HG03196 (cell line): ENCODE measurements around the gene KIF2A.
"Not testable (repeated sequence)": the region's sequence is repeated elsewhere in the genome, so short reads cannot be mapped to it uniquely, and the experiment has no call there.

ENCODE experiments used
- ATAC-seq: cut with Tn5 transposase; IDR thresholded peaks from one replicate; pipeline ENCODE4 v1.9.1; 2021; ENCODE audit not compliant: unreplicated experiment

KIF2A gene

DNA sequence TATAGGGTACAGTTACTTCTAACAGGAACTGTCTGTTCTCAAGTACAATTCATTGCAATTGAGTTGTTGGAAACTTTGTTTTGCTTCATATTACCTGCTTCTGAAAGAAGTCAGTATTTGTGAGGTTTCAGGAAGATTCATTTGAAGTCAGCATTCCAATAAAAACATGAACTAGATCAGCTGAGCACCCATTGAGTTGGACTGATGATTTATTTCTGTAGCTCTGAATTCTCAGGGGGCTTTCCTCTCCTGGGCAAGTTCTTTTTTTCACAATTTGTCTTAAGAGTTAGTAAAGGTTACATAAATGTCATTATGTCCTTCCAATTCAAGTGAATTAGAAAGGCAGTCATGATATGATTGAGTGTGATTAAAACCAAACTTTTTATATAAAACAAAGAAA, 16.2 kb upstream of the KIF2A start:
- no peak for ATAC-seq

DNA sequence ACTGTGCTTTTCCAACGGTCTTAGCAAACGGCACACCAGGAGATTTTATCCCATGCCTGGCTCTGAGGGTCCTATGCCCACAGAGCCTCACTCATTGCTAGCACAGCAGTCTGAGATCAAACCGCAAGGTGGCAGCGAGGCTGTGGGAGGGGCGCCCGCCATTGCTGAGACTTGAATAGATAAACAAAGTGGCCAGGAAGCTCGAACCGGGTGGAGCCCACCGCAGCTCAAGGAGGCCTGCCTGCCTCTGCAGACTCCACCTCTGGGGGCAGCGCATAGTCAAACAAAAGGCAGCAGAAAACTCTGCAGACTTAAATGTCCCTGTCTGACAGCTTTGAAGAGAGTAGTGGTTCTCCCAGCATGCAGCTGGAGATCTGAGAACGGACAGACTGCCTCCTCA, 14.2 kb upstream of the KIF2A start:
- ATAC-seq, result not testable (repeated sequence)

DNA sequence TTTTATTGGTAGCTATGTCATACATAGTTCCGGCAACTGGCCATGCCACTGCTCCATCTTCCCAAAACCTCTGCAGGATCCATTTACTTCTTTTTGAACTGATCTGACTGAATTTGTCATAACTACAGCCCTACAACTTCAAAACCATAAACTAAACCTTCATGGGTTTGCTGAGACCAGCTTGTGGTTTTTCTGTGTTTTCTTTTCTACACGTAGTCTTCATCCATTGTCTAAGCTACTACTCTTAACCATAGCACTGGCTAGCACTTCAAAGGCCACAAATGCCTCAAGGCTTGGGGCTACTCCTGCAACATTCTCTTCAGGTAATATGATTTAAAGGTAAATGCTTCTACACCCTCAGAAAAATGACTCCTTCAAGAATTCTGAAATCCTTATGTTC, 9.0 kb upstream of the KIF2A start:
- no peak for ATAC-seq

DNA sequence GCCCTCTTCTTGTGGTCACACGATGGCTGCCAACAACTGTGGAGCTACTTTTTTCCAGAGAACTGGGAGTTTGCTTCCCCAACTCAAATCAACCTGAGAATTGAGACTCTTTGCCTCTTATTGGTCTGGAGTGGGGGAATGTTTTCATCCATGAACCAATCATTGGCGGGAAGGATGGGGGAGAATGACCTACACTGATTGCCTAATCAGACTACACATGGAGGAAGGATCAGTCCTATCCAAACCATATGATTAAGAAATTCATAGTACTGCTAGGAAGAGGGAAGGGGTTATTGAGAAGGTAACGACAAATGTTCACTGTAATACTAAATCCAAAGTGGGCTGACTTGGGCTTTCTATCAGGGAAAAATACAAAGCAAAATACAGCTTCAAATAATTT, 7.9 kb upstream of the KIF2A start:
- ATAC-seq, result no peak

DNA sequence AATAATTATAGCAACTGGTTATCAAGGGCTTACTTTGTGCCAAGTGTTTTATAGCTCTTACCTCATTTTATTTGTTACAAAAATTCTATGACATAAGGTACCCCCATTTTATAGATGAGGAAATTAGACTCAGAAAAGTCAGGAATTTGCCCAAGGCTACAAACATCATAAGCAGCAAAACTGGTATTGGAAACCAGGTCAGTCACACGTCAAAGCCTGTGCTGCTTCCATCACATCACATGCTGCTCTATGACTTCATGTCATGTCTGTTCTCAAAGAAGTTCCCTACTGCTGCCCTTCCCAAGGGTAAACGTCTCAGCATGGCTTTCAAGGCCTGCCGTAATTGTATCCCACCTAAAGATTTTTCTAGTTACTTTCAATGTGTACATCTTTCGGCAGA, 6.9 kb upstream of the KIF2A start:
- ATAC-seq, result no peak

DNA sequence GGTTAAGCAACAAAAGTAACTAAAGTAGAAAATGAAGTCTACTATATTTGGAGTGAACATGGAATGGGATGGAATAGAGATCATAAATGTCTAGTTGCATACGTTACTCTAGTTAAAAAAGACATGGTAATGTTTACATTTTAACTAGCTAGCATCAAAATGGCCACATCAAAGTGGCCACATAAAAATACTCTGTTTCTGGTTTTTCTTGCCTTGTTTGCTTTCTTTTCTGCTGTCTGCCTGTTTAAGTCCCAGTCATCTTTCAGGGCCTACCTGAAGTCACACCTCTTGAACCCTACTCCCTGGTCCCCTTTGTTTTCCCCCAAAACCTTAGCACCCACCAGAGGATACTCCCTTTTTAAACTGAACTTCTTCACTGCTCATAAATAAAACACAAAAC, 6.4 kb upstream of the KIF2A start:
- no peak for ATAC-seq

DNA sequence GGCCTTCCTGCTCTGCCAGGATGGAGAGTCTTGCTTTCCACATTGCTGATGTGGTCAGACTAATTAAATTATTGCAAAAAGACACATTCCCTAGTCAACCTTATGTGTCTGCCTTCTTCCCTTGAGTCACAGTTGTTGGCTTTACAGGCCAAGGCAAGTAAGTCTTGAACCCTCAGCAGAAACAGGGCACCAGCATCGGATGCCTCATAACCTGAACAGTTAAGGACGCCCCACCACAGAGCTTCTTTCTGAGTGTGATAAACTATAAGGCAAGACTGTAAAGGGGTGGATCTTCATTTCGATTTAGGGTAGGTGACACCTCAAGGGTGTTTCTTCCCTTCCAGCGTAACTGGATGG, 670 bp upstream of the KIF2A start:
- ATAC-seq, result no peak

DNA sequence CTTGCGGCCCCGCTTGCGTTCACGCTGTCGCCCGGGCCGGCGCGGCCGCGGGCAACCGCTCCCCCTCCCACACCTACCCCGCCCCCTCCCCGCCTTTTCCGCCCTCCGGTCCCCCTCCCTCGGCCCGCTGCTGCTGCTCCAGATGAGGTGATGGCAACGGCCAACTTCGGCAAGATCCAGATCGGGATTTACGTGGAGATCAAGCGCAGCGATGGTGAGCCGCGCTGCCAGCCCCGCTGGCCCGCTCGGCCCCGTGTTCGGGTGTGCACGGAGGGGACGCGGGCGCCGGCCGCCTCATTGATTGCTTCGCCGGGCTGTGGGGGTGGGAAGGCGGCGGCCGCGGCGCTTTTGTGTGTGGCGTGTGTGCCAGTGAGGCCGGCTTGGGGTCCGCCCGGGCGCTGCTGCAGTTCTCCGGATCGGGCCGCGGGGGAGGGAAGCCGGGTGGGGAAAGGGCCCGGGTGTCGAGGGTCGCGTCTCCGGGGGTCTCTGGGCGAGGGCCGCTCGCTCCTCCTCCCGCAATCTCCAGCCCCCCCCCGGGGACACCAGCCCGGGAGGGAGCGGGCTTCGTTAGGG, 403 bp downstream of the KIF2A start:
- ATAC-seq, result peak; percentile 41

DNA sequence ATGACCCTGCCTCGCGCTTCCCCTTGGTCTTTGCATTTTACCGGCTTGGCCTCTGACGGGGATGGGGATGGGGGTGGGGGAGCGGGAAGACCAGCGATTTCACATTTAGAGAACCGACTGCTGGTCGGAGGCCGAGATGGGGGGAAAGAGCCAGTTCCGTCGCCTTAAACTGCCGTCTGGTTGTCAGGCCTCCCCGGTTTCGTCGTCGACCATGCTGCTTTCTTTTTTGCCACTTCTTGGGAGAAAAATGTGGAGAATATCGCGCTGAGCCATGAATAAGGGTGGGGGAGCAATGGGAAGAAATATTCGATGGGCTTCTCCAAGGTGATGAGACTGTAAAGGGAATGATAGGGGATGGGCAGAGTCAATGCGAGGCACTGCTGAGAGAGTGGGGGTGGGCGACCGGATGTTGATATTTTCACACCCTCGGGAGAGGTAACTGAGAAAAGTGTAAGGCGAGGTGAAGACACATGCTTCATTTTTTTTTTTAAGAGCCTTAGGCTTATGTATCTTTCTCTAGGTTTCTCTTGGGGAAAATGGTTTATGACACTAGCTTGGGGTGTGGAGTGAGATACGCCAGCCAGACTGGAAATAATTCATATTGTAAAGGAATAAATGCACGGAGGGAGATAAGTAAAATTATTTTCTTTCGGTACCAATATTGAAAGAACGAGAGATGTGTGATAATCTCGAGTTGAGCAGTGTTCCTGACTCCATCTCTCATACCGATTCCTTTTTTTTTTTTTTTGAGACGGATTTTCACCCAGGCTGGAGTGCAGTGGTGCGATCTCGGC, 1.1 kb downstream of the KIF2A start:
- ATAC-seq, result peak; percentile 30

DNA sequence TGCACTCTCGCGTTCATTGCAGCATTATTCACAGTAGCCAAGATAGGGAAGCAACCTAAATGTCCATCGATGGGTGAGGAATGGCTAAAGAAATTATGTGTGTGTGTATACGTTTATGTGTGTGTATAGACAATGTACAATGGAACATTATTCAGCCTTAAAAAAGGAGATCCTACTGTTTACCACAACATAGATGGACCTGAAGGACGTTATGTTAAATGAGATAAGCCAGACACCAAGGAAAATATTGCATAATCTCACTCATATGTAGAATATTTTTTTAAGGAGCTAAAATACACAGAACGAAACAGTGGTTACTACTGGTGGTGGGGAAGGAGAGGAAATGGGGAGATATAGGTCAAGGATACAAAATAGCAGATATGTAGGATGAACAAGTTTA, 2.4 kb downstream of the KIF2A start:
- no peak for ATAC-seq

DNA sequence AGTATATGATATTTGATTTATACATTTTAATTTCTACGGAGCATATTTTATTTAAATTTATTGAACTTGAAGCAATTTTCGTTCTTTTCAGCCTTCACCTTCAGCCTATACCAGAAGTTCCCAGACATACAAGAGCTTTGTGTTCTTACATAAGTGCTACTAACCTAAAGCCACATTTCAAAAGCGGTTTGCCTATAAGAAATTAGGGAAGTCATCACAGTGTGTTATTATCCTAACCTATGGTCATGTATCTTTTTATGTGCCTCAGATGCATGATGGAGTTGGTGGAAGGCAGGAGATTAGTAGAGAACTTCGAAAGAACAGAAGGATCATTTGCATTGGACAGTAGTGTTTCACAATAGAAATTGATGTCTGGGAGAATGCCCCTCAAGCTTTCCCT, 3.1 kb downstream of the KIF2A start:
- no peak for ATAC-seq

DNA sequence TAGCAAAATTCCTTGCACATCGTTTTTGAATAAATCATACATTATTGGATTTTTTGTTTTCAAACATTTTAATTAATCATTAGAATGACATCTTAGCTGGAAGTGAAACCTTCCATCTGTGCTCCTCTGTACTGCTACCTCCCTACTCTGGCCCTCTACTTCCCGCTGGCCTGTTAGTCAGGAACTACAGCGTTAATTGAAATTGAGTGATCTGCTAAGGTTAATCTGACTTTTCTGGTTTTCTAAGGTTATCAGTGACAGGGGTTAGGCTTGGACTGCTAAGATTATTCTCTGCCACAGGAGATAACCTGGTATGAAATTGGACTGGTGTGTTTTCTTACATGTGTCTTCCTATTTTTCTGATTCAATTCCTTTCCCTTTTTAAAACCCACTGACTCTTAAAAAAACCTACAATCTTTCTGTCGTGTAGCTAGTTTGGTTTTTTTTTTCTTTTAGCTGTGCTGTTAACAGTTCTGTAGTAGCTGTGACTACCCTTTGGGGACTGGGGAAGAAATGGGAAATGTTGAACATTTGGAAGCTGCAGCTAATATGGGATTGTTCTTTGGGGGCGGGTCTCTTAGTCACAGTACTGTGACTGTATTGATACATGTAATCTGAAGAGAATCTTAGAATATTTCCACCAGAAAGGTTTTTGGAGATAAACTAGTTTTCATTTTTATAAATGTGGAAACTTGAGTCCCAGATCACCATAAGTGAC, 4.6 kb downstream of the KIF2A start:
- no peak for ATAC-seq

DNA sequence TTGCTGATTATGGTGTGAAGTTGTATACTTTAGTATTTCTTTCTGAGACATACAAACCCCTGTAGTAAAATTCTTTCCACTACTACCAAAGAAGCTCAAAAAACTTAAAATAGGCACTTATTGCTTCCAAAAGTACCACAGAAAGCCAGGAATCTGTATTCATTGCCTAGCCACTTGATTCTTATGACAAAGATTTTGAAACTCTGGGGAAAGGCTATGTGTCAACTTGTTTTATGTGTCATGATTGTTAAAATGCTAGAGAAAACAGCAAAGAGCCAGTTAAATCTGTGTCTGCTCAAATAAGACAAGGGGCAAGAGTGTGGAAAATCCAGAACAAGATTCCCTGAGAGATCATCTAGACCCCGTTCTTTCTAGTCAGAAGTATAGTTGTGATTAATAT, 6.0 kb downstream of the KIF2A start:
- ATAC-seq, result no peak

DNA sequence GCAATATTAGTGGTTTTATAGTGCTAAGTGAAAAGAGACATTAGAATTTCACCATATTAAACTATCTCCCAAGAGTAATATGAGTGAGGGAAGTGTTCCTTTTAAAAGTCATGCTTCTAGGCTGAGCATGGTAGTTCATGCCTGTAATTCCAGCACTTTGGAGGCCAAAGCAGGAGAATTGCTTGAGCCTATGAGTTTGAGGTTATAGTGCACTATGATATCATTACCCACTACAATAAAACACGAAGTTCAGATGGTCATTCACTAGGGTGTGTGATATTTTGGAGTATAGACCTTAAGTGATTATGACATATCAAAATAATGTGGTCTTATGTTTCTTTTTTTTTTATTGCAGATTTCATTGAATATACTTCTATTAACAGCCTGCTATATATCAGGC, 6.7 kb downstream of the KIF2A start:
- ATAC-seq, result no peak

DNA sequence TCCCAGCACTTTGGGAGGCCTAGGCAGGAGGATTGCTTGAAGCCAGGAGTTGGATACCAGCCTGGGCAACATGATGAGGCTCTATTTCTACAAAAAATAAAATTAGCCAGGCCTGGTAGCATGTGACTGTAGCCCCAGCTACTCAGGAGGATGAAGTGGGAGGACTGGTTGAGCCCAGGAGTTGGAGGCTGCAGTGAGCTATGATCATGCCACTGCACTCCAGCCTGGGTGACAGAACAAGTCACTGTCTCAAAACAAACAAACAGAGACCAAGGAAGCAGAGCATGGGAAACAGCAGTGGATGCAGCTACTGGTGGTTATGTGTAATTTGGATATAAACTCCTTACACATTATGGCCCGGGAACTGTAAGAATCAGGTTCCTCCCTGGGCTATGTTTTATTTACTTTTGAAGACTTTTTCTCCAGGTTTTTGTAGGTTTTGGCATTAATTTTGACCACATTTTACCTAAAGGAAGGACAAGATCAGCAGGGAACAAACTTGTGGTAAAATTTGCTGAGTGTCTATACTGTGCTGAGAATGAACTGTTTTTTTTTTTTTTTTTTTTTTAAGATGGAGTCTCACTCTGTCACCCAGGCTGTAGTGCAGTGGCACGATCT, 8.3 kb downstream of the KIF2A start:
- no peak for ATAC-seq

DNA sequence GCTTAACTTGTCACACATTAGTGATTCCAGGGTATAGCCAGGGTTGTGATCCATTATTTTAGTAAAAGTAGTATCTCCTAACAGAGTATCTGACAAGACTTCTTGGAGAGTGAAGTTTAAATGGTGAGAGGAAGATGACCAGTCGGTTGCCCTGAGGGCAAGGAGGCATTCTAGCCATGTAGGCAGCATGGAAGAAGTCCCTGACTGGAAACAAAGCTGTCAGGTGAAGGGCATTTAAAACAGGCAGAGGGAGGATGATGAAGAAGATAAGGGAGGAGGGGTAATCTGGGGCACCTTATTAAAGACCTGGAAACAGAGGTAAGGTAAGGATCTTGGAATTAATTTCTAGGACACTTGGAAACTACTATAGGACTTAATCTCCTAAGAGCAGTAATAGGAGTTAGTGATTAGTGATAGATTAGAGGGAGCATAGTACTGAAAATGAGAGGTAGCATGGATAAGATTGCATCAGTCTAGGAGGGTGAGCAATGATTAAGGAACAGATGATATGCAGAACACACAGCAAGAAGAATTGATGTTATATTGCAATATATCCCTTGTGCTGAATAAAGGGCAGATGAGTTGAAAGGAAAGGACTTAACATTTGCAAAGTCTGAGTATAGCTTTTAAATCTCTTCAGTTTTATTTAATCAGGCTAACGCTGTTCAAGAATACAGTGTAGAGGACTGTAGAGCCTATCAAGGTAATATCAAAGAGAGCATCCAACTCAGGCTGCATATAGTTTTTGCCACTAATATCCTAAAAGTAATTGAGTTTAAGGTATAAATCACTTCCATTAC, 9.6 kb downstream of the KIF2A start:
- no peak for ATAC-seq

DNA sequence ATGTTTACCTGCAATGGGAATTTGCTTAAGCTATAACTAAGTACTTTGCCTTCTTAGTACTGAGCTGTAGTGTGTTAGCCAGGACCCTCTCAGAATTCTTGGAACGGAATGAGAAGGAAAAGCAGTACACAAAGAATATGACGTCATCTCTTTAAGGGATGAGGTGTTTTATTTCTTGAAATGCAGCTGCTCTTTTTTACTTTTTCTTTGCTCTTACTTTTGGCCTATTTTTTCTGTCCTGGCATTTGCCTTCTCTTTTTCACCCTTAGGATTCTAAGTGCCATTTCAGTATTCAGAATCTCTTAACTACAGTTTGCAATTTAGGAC, 10.1 kb downstream of the KIF2A start:
- no peak for ATAC-seq

DNA sequence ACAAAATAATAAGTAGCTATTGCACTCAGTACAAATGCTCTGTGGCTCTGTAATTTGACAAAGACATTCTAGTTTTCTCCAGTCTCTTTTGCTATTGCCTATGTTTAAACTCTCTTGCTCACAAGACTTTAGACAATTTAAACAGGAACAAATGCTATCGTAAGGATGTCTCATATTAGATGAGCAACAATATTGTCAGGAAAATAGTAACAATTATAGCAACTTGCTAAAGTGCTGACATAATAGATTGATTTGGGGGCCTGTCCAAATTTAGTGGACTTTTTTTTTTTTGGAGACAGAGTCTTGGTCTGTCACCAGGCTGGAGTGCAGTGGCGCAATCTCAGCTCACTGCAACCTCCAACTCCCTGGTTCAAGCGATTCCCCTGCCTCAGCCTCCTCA, 11.8 kb downstream of the KIF2A start:
- no peak for ATAC-seq

DNA sequence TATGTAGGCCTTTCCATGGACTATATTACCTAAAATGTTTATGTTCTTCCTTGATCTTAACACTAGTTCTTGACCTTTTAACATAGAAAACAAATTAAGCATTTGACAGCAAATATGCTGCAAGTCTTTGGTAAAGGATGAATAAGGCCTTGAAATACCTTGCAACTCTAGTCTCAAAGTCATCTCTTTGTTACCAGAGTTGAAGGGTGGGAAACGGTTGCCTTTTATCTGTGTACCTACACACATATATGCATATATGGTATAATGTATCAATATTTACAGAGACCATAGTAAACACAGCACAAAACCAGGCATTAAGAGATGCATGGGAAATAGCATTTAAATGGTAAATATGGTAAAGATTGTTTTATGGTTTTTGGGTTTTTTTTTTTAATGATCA, 16.5 kb downstream of the KIF2A start:
- no peak for ATAC-seq

DNA sequence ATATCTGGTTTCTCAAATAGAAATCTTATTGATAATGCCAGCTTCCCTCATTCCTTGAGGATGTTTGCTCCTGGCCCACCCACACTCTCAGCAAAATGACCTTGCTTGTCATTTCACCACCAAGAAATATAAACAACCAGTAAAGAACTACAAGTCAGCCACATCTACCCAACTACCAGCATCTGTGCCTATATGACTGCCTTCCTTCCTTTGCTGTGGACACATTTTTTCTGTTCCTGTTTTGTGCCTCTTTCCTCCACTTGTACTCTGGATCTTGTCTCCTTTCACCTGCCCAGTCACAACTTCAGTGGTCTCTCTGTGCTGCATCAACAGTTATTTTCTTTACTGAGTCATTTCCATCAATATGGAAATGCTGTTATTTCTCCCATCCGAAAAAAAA, 20.3 kb downstream of the KIF2A start:
- ATAC-seq, result no peak

DNA sequence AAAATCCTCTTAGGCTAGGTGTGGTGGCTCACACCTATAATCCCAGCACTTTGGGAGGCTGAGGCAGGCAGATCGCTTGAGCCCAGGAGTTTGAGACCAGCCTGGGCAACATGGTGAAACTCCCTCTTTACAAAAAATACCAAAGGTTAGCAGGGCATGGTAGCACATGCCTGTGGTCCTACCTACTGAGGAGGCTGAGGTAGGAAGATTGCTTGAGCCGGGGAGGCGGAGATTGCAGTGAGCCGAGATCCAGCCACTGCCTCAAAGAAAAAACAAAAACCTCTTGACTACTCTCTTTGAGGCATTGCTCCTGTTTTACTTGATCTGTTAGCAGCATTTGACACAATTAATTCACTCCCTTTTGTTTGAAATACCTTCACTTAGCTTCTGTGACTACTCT, 20.7 kb downstream of the KIF2A start:
- ATAC-seq, result no peak
